ENCODE measurements around the gene KRT80. TPM values are rescaled to one million over a fixed set of nuclear protein-coding genes. Genes with fewer than 3 reads are reported as not detected.

The KRT80 gene
- total and polyA plus RNA-seq, 2 donors (not counting 3 experiments of a cell fraction or from before 2014, with no cell fraction given): 13.6 to 23.7 TPM

DNA sequence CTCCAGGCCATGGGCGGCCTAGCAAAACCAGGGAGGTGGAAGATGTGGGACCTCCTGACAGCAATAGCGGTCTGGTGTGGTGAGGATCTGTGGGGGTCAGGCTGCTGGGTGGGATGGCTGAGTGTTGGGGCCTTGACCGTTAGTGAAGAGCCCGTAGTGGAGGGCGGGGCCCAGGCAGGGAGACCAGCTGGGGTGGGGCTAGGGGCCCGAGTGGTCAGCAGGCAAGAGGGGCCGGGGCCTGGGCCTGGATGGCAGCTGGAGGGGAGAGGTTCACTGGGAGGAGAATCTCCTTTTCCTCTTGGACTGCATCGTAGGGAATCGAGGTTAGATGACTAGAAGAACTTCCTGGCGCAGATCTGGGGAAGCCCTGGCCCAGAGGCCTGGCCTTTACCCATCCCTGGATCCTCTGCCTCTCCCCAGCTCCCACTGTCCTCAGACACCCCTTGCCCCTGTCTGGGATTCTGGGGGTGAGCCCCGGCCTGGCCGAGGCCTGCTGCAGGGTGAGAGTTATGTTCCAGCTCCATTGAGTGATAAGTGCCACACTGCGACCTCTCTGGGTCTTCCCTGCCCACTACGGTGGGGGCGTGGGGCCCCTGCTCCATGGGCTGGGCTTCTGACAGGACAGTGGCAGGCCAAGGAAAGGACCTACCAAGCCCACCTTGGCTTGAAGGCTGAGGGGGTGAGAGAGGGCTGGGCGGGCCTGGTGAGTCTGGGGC, 47.1 kb downstream of the KRT80 start:
- Histone ChIP-seq H3K36me3 (ENCODE audit: control insufficient read depth in 2 of 2, extremely low read depth in 1 of 2, insufficient read depth in 2 of 2, low read length in 2 of 2) (no peaks in the 10 kb centered on the region), H3K27me3 (ENCODE audit: control insufficient read depth in 2 of 2, insufficient read depth in 2 of 2, low read length in 2 of 2) (no peaks in the 10 kb centered on the region), H3K4me2 (ENCODE audit: insufficient read depth, low read length) (no peak overlapping the region), H3K9me1 (replicated peaks; ENCODE audit: control insufficient read depth, extremely low read depth, insufficient read depth, low read length) (no peaks in the 10 kb centered on the region), H3K79me2 (ENCODE audit: control insufficient read depth, insufficient read depth, low read length) (no peaks in the 10 kb centered on the region), H3K9ac (replicated peaks; ENCODE audit: extremely low read depth, insufficient read depth, low read length) (no peak overlapping the region), H3K27ac (ENCODE audit: insufficient read depth, low read depth, low read length) (no peak overlapping the region), H2AFZ (ENCODE audit: low read depth, low read length) (no peak overlapping the region), H3K9me3 (replicated peaks; ENCODE audit: control insufficient read depth, insufficient read depth, low read length) (no peaks in the 10 kb centered on the region), H4K20me1 (replicated peaks; ENCODE audit: control insufficient read depth, extremely low read depth, insufficient read depth, low read length) (no peaks in the 10 kb centered on the region), H3K4me3 (replicated peaks in 1 of 3; ENCODE audit: insufficient read depth in 1 of 3, low read depth in 1 of 3, low read length in 3 of 3) (no peak overlapping the region), H3K4me1 (ENCODE audit: control insufficient read depth, extremely low read depth, insufficient read depth, low read length) (peaks cover 20% of the 10 kb centered on the region)
- dilution Hi-C loops (cut with MboI; ENCODE audit: extremely low pct_ligation_motif_present, low sequenced_read_pairs) (no loop called here), intact Hi-C loops (cut with micrococcal nuclease) (no loop called here)
- no TSS peak for BruUV-seq (replicated peaks)
- TF ChIP-seq FOS (IDR thresholded peaks at IDR 0.05; ENCODE audit: borderline replicate concordance, insufficient read depth, low read length): no peak
- ChIA-PET CTCF (interaction anchor here (1.0 to 1.7 kb wide), 5 partner anchors 11 to 736 kb away, joined by 3 to 8 read pairs (median 4); no protein-coding TSS in a partner anchor), POLR2A (no interaction called here)
- DNase-seq (ENCODE audit: low read depth, low spot score): no peak
- FAIRE-seq: no peak

DNA sequence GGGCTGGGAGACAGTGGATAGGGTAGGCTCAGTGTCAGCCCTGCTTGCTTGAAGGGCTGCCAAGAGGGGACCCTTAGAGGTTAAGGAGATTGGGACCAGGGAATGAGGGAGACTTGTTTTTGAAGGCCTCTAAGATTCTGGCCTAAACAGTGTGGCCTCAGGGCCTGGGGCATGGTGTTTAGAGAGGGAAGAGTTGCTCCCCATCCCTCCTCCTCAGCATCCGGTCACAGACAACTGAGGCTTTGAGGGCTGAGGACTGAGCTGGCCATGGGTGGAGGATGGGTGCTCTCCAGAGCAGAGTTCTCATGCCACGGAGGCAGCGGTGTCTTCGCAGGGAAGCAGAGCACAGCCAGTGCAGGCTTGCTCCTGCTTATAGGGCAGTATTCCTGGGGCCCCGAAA, 49.4 kb downstream of the KRT80 start:
- dilution Hi-C loops (cut with MboI; ENCODE audit: extremely low pct_ligation_motif_present, low sequenced_read_pairs) (no loop called here), intact Hi-C loops (cut with micrococcal nuclease) (no loop called here)
- TF ChIP-seq, protein P1, sequence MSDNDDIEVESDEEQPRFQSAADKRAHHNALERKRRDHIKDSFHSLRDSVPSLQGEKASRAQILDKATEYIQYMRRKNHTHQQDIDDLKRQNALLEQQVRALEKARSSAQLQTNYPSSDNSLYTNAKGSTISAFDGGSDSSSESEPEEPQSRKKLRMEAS (IDR thresholded peaks at IDR 0.05; ENCODE audit: insufficient read depth, insufficient read length): no peak
- no peaks in the 10 kb centered on the region for H3K79me2 ChIP-seq (ENCODE audit: control insufficient read depth, insufficient read depth, low read length)
- ChIA-PET CTCF (interaction anchor here (1.3 to 1.7 kb wide), 2 partner anchors 185 to 723 kb away, joined by 4 to 5 read pairs; no protein-coding TSS in a partner anchor), POLR2A (no interaction called here)
- no peak overlapping the region for H3K27ac ChIP-seq (ENCODE audit: insufficient read depth, low read depth, low read length)
- FAIRE-seq: no peak
- no peak overlapping the region for H3K4me3 ChIP-seq (replicated peaks in 1 of 3; ENCODE audit: insufficient read depth in 1 of 3, low read depth in 1 of 3, low read length in 3 of 3)
- no peak overlapping the region for H2AFZ ChIP-seq (ENCODE audit: low read depth, low read length)
- no peak for DNase-seq (ENCODE audit: low read depth, low spot score)
- H3K9ac ChIP-seq (replicated peaks; ENCODE audit: extremely low read depth, insufficient read depth, low read length): no peak overlapping the region
- H3K36me3 ChIP-seq (ENCODE audit: control insufficient read depth in 2 of 2, extremely low read depth in 1 of 2, insufficient read depth in 2 of 2, low read length in 2 of 2): no peaks in the 10 kb centered on the region
- H3K4me1 ChIP-seq (ENCODE audit: control insufficient read depth, extremely low read depth, insufficient read depth, low read length): peaks cover 10% of the 10 kb centered on the region
- BruUV-seq (replicated peaks): no TSS peak
- no peaks in the 10 kb centered on the region for H4K20me1 ChIP-seq (replicated peaks; ENCODE audit: control insufficient read depth, extremely low read depth, insufficient read depth, low read length)
- H3K9me3 ChIP-seq (replicated peaks; ENCODE audit: control insufficient read depth, insufficient read depth, low read length): no peaks in the 10 kb centered on the region
- H3K4me2 ChIP-seq (ENCODE audit: insufficient read depth, low read length): no peak overlapping the region
- H3K9me1 ChIP-seq (replicated peaks; ENCODE audit: control insufficient read depth, extremely low read depth, insufficient read depth, low read length): no peaks in the 10 kb centered on the region
- peaks cover 4% of the 10 kb centered on the region in 2 experiments for H3K27me3 ChIP-seq (ENCODE audit: control insufficient read depth in 2 of 2, insufficient read depth in 2 of 2, low read length in 2 of 2)

Measured in endothelial cell of umbilical vein (primary cell).